A549 (cell line): ENCODE results near the gene SLC26A4.

Source experiments
- ESRRA ChIP-seq: fragments of 150-350 bp; IDR thresholded peaks from 2 replicates; pipeline ENCODE4 v1.6.1; 2014; ENCODE audit warnings: mild to moderate bottlenecking, low read length, borderline replicate concordance
- KDM1A ChIP-seq: fragments of 200-600 bp; sonication (generic); IDR thresholded peaks from 2 replicates; pipeline ENCODE4 v1.6.1; 2016; ENCODE audit warnings: low read depth, mild to moderate bottlenecking
- NFE2L2 ChIP-seq: fragments of 150-350 bp; conservative IDR thresholded peaks from 2 replicates; pipeline ENCODE4 v1.6.1; 2014; ENCODE audit warnings: low read length
- PHF8 ChIP-seq: fragments of 200-600 bp; sonication (generic); IDR thresholded peaks from 2 replicates; pipeline ENCODE4 v1.6.1; 2016; ENCODE audit warnings: low read depth, mild to moderate bottlenecking, antibody characterized with exemption, moderate library complexity, borderline replicate concordance
- POLR2A ChIP-seq: IDR thresholded peaks from 2 replicates; pipeline ENCODE4 v1.6.1; 2012; ENCODE audit warnings: mild to moderate bottlenecking, low read length
- TF ChIP-seq, protein P1 (sequence below): fragments of >200 bp; sonication (Bioruptor Twin); formaldehyde crosslinking; IDR thresholded peaks from 3 replicates; pipeline ENCODE4 v1.5.1; 2016
- TF ChIP-seq, protein P2 (sequence below): IDR thresholded peaks from 2 replicates; pipeline ENCODE4 v1.6.1; 2012

DNA sequence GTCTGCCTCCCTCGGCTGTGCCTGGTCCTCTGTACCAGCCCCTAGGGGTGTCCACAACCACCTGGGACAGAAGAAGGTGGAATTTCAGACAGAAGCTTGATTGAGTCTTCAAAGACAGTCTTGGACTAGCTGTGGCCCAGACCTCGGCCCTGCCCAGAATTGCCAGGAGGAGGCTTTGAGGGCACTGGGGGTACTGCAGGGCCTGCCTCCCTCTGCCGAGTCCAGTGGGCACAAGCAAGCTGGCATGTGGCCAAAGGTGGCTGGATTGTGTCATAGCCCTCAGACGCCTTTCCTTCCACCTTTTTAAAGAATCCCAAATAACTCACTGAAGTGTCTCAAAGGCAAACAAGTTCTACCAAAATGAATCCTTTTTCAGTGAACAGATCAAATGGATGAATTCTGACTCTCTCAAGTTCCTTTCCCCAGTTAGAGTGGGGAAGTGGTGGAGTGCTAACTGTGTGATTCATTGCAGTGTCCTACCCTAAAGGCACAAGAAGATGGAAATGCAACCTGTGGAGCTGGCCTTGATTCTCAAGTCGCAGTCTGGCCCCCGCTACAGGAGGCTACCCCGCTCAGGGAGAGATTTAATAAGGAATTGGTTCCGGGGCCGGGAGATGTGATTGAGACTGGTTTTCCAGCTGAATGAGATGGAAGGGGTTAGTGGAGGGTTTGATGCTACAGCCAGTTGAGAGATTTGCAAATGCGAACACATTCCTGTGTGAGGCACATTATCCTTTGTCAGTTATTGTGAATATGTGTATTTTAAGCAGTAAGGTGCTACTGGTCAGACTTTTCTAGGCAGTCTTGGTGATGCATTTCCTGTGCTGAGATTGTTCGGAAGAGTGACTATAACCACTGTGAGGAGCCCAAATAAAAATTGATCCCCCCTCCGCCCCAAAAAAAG lies 28.8 kb upstream of the SLC26A4 start:
- TF ChIP-seq, protein P1, sequence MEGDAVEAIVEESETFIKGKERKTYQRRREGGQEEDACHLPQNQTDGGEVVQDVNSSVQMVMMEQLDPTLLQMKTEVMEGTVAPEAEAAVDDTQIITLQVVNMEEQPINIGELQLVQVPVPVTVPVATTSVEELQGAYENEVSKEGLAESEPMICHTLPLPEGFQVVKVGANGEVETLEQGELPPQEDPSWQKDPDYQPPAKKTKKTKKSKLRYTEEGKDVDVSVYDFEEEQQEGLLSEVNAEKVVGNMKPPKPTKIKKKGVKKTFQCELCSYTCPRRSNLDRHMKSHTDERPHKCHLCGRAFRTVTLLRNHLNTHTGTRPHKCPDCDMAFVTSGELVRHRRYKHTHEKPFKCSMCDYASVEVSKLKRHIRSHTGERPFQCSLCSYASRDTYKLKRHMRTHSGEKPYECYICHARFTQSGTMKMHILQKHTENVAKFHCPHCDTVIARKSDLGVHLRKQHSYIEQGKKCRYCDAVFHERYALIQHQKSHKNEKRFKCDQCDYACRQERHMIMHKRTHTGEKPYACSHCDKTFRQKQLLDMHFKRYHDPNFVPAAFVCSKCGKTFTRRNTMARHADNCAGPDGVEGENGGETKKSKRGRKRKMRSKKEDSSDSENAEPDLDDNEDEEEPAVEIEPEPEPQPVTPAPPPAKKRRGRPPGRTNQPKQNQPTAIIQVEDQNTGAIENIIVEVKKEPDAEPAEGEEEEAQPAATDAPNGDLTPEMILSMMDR = no peak
- TF ChIP-seq, protein P2, sequence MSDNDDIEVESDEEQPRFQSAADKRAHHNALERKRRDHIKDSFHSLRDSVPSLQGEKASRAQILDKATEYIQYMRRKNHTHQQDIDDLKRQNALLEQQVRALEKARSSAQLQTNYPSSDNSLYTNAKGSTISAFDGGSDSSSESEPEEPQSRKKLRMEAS = no peak
- TF ChIP-seq ESRRA = no peak
- TF ChIP-seq KDM1A = no peak
- TF ChIP-seq PHF8 = no peak
- TF ChIP-seq NFE2L2 = no peak
- no peak for TF ChIP-seq POLR2A
